Chondrocyte (in vitro differentiated cells): ENCODE data around the gene SLC10A2. TPM values are rescaled to one million over a fixed set of nuclear protein-coding genes. Genes with fewer than 3 reads are reported as not detected.

Experiments
- DNase-seq: peaks from one replicate; pipeline ENCODE4 v3.0.0; 2021; ENCODE audit warnings: mixed read lengths, low spot score
- H3K27ac Mint-ChIP-seq: one replicate; pipeline ENCODE4 v1.8.0; 2021; ENCODE audit warnings: mild to moderate bottlenecking, moderate library complexity, mixed read lengths; ENCODE audit not compliant: unreplicated experiment
- H3K27me3 Mint-ChIP-seq: 2 replicates; pipeline ENCODE4 v1.8.0; 2021; ENCODE audit warnings: low read depth, mixed read lengths
- H3K36me3 Mint-ChIP-seq: 2 replicates; pipeline ENCODE4 v1.8.0; 2021; ENCODE audit warnings: low read depth, mixed read lengths
- H3K4me1 Mint-ChIP-seq: 2 replicates; pipeline ENCODE4 v1.8.0; 2021; ENCODE audit warnings: low read depth, mild to moderate bottlenecking, mixed read lengths
- H3K4me3 Mint-ChIP-seq: one replicate; pipeline ENCODE4 v1.8.0; 2021; ENCODE audit warnings: mild to moderate bottlenecking, moderate library complexity, mixed read lengths; ENCODE audit not compliant: unreplicated experiment
- H3K9me3 Mint-ChIP-seq: 2 replicates; pipeline ENCODE4 v1.8.0; 2021; ENCODE audit warnings: low read depth, mixed read lengths
- total RNA-seq: library from RNA; stranded (reverse); gene quantifications from 3 replicates; pipeline ENCODE4 v1.2.1, GENCODE V29; 2021
- TF ChIP-seq, protein P1 (sequence below): fragments of 200-600 bp; sonication (generic); IDR thresholded peaks from 2 replicates; pipeline ENCODE4 v1.5.0; 2021; ENCODE audit warnings: antibody characterized with exemption, mild to moderate bottlenecking, moderate library complexity

Gene SLC10A2
- total RNA-seq, 1 donor from 2014 or later, result not detected

DNA sequence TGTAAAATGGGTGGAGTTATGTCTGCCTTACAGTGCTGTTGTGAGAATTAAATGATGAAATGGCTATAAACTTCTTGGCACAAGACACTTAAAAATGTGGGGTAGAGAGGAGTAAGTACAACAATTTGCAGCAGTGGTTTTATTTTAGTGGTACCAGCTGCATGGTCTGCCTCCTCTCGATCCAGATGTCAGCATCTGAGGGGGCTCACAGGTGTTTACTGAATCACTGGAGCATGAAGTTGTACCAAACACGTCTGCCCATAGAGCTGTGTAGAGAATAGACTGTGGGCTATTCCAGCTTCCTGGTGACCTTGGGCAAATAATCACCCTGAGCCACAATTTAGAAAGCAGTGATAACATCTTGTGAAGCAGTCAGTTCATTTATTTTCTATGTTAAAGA, 11.1 kb downstream of the SLC10A2 start:
- H3K27ac Mint-ChIP-seq, result no peak overlapping the region
- H3K36me3 Mint-ChIP-seq, result no peaks in the 10 kb centered on the region
- no peak overlapping the region for H3K4me3 Mint-ChIP-seq
- peaks cover 25% of the 10 kb centered on the region for H3K9me3 Mint-ChIP-seq
- TF ChIP-seq, protein P1, sequence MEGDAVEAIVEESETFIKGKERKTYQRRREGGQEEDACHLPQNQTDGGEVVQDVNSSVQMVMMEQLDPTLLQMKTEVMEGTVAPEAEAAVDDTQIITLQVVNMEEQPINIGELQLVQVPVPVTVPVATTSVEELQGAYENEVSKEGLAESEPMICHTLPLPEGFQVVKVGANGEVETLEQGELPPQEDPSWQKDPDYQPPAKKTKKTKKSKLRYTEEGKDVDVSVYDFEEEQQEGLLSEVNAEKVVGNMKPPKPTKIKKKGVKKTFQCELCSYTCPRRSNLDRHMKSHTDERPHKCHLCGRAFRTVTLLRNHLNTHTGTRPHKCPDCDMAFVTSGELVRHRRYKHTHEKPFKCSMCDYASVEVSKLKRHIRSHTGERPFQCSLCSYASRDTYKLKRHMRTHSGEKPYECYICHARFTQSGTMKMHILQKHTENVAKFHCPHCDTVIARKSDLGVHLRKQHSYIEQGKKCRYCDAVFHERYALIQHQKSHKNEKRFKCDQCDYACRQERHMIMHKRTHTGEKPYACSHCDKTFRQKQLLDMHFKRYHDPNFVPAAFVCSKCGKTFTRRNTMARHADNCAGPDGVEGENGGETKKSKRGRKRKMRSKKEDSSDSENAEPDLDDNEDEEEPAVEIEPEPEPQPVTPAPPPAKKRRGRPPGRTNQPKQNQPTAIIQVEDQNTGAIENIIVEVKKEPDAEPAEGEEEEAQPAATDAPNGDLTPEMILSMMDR, result no peak
- H3K4me1 Mint-ChIP-seq, result no peaks in the 10 kb centered on the region
- H3K27me3 Mint-ChIP-seq, result peaks cover 4% of the 10 kb centered on the region
- DNase-seq, result no peak

DNA sequence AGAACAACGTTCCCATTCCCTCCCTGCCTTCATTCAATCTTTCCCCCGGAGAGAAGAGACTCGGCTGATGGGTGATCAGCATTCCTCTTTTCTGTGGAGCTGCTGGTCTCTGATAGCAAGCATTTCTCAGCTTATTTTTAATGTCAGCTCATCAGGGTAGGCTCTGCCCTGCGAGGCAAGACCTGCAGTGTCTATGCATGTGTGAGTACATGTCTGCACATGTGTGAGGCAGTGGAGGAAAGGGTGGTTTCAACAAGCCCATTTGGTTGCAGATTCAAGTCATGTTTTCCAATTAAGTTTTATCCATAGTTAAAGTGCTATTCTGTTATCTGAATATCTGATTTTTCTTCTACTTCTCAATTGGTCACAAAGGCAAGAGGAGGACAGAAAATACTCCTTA, 19.5 kb downstream of the SLC10A2 start:
- Mint-ChIP-seq H3K4me3 (no peak overlapping the region), H3K9me3 (no peaks in the 10 kb centered on the region), H3K27ac (no peak overlapping the region), H3K4me1 (no peaks in the 10 kb centered on the region), H3K27me3 (no peaks in the 10 kb centered on the region), H3K36me3 (no peaks in the 10 kb centered on the region)
- TF ChIP-seq, protein P1, result no peak
- no peak for DNase-seq

DNA sequence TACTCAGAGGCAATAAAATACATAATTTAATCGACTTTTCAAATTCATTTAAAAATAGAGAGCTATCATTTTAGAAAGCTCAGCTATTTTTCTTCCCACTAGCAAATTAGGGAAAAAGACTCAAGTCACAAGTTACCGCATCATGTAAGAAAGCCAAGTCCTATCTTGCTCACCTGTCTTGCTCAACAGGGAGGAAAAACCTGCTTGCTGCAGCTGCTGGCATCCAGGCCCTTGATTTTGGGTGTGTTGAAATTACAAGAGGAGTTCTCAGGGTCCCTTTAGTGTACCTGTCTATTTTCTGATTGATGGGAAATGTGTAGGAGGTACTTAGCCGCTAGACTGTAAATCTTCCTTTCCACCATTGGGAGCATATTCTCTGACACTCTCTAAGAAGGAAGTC, 22.2 kb downstream of the SLC10A2 start:
- no peaks in the 10 kb centered on the region for H3K9me3 Mint-ChIP-seq
- H3K27ac Mint-ChIP-seq, result no peak overlapping the region
- H3K4me3 Mint-ChIP-seq, result no peak overlapping the region
- no peaks in the 10 kb centered on the region for H3K4me1 Mint-ChIP-seq
- DNase-seq, result no peak
- TF ChIP-seq, protein P1, result no peak
- no peaks in the 10 kb centered on the region for H3K36me3 Mint-ChIP-seq
- peaks cover 2% of the 10 kb centered on the region for H3K27me3 Mint-ChIP-seq

DNA sequence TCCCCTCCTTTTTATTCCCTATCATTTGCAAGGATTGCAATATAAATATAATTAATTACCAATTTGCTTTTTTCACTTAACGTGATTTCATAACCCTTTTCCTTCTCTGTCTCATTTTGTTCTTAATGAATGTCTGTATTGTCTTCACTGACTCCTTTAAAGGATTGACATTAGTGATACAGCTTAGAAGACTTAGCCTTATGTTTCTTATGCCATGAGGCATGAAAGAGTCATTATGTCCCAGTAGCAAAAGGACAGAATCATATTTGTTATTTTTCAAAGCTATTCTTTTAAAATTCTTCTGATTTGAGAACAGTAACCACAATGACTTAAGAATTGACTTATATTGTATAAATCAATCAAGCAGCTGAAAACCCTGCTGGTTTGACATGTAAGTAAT, 26.2 kb downstream of the SLC10A2 start:
- H3K4me1 Mint-ChIP-seq, result no peaks in the 10 kb centered on the region
- no peak for DNase-seq
- no peak overlapping the region for H3K27ac Mint-ChIP-seq
- TF ChIP-seq, protein P1, result no peak
- no peaks in the 10 kb centered on the region for H3K36me3 Mint-ChIP-seq
- no peaks in the 10 kb centered on the region for H3K9me3 Mint-ChIP-seq
- no peak overlapping the region for H3K4me3 Mint-ChIP-seq
- H3K27me3 Mint-ChIP-seq, result peaks cover 2% of the 10 kb centered on the region

DNA sequence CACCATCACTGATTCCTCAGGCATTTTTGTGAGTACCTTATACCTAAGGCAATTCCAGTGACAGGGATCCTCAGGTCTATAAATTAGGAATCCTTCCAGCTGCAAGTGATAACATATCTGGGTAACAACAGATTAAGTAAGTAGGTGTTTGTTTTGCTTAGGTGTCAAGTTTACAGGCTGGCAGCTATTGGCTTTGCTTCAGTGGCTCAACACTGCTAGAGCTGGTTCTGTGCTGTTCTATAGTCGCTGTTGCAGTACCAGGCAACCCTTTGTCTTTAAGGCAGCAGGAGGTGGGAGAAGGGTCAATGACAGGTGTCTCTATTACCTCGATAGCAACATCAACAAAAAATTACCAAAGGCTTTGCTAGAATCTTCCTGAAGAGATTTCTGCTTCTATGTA, 27.0 kb downstream of the SLC10A2 start:
- Mint-ChIP-seq H3K4me3 (no peak overlapping the region), H3K36me3 (no peaks in the 10 kb centered on the region), H3K27me3 (peaks cover 2% of the 10 kb centered on the region), H3K27ac (no peak overlapping the region), H3K9me3 (no peaks in the 10 kb centered on the region), H3K4me1 (no peaks in the 10 kb centered on the region)
- TF ChIP-seq, protein P1, result no peak
- DNase-seq, result no peak
